Heart left ventricle (tissue), 13 donors: ENCODE data around the gene ZNF337.
"Not testable (repeated sequence)": the region's sequence is repeated elsewhere in the genome, so short reads cannot be mapped to it uniquely, and the experiment has no call there.

Source experiments
- CTCF ChIP-seq, 12 donors: fragments of 200-600 bp; sonication (generic) in 4 of 12; IDR thresholded peaks; one replicate each; pipeline versions ENCODE4 v1.5.0 to v1.8.0; 2018 to 2022; ENCODE audit warnings: antibody characterized with exemption in 12 of 12, mild to moderate bottlenecking in 5 of 12
- POLR2A ChIP-seq, 2 donors: fragments of 450-650 bp; IDR thresholded peaks; one replicate each; pipeline ENCODE4 v1.6.1; 2017; ENCODE audit warnings: antibody characterized with exemption in 2 of 2, mild to moderate bottlenecking in 2 of 2, moderate library complexity in 2 of 2
- donor health status: ischemic (EF 13 %, LVEDD 7.1; RV severe dilation, severe dysfunction).
- donor health status: DM: no; HTN: yes; CAD: no.
- donor health status: DM: no; HTN: no; CAD: no.
- donor health status: ischemic (EF 25% LVEDD 6.9; RV normal size, moderate dysfunction).
- donor health status: ischemic (EF 25% LVEDD 5.7; RV mildly dilated, moderate dysfunction).
- donor health status: ischemic (EF 35%, LVEDD 5.7; RV mildly dilated, moderate dysfunction).
- donor health status: nonischemic (EF 11% LVEDD 7.7; RV severe dilation, severe dysfunction).
- donor health status: DM: yes; HTN: yes; CAD: no.
- donor health status: PGD.
- donor health status: ischemic (EF 29% LVEDD 5.4; RV normal size, mild dysfunction).
- donor health status: nonischemic (EF 23%, LVEDD 6.1; RV moderate dilation, normal function).

- not testable (repeated sequence) for TF ChIP-seq CTCF, POLR2A (IDR thresholded peaks at IDR 0.05)
These were observed 22.5 kb upstream of the ZNF337 start for GRCh38 chr20:25718896-25719809.
